ENCODE data around the gene BPTF.
A peak's percentile ranks its signal among the peaks of the same experiment; 100 is the strongest.
"Not testable (repeated sequence)": the region's sequence is repeated elsewhere in the genome, so short reads cannot be mapped to it uniquely, and the experiment has no call there.

Gene BPTF, protein sequence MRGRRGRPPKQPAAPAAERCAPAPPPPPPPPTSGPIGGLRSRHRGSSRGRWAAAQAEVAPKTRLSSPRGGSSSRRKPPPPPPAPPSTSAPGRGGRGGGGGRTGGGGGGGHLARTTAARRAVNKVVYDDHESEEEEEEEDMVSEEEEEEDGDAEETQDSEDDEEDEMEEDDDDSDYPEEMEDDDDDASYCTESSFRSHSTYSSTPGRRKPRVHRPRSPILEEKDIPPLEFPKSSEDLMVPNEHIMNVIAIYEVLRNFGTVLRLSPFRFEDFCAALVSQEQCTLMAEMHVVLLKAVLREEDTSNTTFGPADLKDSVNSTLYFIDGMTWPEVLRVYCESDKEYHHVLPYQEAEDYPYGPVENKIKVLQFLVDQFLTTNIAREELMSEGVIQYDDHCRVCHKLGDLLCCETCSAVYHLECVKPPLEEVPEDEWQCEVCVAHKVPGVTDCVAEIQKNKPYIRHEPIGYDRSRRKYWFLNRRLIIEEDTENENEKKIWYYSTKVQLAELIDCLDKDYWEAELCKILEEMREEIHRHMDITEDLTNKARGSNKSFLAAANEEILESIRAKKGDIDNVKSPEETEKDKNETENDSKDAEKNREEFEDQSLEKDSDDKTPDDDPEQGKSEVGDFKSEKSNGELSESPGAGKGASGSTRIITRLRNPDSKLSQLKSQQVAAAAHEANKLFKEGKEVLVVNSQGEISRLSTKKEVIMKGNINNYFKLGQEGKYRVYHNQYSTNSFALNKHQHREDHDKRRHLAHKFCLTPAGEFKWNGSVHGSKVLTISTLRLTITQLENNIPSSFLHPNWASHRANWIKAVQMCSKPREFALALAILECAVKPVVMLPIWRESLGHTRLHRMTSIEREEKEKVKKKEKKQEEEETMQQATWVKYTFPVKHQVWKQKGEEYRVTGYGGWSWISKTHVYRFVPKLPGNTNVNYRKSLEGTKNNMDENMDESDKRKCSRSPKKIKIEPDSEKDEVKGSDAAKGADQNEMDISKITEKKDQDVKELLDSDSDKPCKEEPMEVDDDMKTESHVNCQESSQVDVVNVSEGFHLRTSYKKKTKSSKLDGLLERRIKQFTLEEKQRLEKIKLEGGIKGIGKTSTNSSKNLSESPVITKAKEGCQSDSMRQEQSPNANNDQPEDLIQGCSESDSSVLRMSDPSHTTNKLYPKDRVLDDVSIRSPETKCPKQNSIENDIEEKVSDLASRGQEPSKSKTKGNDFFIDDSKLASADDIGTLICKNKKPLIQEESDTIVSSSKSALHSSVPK (N-terminal part only)

DNA sequence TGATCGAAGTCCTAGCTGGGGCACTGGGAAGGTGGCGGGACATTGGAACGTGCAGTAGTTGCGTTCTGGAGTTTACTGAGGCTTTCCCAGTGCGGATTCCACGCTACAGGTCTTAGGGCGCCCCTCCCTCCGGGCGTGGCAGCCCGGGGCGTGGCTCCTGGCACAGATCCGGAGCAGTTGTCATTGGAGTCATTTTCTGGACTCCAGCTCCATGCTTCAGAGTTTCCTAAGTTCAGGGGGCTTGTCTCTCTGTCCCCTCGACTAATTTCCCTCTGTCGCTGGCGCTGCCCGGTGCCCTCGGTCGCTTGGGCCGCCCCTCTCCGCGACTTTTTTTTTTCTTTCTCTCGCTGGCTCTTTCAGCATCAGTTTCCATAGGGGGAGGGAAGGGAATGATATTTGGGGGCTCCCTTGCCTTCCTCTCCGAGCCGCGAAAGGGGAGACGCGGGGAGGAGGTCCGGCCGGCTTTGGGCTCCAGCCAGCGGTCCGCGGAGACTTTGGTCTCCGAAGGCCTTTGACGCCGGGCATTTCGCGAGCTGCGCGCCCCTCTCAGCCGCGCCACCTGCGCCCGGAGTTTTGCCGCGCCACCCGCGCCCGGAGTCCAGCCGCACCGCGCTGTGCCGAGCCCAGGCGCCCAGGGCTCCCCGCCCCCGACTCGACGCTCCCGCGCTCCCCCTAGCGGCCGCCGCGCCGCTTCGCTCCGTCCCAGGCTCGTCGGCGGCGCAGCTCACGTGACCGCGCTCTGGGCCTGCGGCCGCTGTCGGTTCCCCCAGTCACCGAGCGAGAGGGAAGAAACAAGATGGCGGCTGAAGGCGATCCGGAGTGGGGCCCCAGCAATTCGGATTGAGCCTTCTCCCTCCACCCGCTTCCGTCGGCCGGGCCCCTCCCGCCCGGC lies at the start of gene BPTF:
Gene BPTF, plus strand, starts transcription at position 769 of the 892 bp plus-strand sequence. CDS start 222 bp downstream, outside the sequence.
- peak; percentile 87 to 96 for DNase-seq

GRCh38 chr17:67779098-67779672 lies 46.1 kb upstream of the BPTF start:
- peak in 1 of 2 donors; percentile 62 for DNase-seq

GRCh38 chr17:67784364-67785121 lies 40.8 kb upstream of the BPTF start:
- no peak for DNase-seq

GRCh38 chr17:67785122-67785477 lies 40.2 kb upstream of the BPTF start:
- DNase-seq = no peak

DNA sequence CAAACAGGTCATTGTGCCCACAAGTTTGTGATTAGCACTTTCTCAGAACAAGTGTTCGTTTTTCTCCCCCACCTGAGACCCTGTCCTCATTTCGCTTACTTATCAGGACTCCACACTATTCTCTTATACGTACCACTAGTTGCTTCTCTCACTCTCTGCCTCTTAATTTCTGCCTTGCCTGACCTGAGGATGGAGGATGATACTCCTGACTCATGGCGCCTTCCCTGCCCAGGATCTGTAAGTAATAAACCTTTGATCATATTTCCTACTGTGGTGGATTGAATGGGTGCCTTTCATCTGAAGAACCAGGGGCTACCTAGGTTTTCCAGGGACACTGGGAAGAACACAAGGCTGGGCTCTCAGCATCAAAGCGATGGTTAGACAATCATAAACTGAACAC lies 39.8 kb upstream of the BPTF start:
- DNase-seq = no peak

GRCh38 chr17:67800495-67800928 lies 24.8 kb upstream of the BPTF start:
- peak; percentile 60 to 79 for DNase-seq

DNA sequence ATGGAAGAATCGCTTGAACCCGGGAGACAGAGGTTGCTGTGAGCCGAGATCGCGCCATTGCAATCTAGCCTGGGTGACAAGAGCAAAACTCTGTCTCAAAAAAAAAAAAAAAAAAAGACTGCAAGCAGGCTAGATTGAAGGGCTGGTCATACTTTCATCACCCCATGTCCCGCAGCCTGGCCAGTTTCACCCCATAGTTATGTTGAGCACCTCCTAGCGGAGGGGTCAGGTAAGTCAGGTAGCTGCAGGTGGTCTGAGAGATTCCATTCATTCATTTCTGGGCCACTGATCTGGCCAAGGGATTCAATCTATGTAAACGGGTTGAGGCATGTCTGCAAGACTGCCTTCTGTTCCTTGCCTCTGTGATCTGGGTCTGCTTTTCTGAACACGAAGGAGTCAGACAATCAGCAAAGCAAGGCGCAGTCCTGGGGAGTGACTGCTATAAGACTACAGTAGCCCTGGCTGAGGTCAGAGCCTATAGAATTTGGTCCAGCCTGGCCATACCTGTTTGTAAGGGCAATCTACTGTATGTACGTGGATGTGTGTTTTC lies 23.6 kb upstream of the BPTF start:
- no peak for DNase-seq

- DNase-seq = no peak
Observed at GRCh38 chr17:67810464-67810863, 14.8 kb upstream of the BPTF start.

DNA sequence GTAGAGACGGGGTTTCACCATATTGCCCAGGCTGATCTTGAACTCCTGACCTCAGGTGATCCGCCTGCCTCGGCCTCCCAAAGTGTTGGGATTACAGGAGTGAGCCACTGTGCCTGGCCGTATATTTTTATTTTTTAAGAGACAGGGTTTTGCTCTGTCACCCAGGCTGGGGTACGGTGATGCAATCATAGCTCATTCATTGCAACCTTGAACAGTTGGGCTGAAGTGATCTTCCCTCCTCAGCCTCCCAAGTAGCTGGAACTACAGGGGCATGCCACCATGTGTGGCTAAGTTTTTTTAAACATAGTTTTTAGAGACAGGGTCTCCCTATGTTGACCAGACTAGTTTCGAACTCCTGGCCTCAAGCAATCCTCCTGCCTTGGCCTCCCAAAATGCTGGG lies 12.9 kb upstream of the BPTF start:
- DNase-seq = not testable (repeated sequence)

GRCh38 chr17:67813803-67814180 lies 11.5 kb upstream of the BPTF start:
- no peak for DNase-seq

DNA sequence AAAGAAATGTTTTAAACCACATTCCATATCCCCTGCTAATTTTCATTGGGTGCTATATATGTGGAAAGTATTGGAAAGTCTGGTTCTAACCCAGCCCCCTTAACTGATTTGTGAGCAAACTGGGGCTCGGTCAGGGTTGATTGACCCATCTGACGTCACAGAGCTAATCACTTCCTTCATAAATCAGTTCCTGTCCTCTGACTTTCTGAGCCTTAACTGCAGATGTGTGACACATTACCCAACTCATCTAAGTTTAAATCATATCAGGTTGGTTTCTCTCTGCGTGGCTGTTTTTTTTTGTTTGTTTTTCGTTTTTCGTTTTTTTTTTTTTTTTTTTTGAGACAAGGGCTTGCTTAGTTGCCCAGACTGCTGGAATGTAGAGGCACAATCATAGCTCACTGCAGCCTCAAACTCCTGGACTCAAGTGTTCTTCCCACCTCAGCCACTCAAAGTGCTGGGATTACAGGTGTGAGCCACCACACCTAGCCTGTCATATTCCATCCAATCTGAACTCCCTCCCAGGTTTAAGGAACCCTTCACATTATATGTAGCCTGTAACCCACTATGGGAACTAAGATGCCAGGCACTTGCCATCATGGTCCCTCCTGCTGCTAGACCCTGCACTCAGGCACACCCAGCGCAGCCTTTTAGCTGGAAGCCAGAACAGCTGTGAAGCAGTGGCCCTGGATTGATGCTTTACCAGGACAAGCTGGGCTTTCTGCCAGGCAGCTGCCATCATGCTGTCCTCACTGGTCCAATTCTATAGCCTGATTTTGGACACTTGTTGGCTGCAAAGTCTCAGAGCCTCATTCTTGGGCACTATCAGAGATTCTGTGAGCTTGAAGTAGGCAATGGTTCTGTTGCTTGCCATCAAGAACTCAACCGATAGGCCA lies 6.9 kb upstream of the BPTF start:
- DNase-seq = no peak

DNA sequence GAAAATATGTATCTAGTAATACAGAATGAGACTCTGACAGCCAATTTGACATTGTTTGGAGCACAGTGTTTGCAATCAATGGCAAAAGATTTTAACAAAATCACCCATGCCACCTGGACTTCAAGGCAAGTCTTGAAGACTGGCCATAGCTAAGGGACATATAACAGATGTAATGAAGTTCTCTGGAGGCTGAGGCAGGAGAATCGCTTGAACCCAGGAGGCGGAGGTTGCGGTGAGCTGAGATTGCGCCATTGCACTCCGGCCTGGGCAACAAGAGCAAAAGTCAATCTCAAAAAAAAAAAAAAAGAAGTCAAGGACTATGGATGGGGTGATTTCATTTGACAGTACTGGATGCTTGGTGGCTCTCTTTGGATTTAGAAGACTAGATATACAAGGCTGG lies 5.6 kb upstream of the BPTF start:
- DNase-seq = no peak

DNA sequence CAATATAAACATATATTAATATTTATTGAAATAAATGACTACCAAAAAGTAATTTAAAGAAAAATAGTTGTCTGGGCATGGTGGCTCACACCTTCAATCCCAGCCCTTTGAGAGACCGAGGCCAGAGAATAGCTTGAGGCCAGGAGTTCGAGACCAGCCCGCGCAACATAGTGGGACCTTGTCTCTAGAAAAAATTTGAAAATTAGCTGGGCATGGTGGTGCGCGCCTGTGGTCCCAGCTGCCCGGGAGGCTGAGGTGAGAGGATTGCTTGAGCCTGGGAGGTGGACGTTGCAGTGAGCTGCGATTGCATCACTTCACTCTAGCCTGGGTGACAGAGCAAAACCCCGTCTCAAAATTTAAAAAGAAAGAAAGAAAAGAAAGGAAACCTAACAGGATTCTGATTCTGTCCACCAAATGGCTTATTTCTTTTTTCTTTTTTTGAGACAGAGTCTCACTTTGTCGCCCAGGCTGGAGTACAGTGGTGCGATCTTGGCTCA lies 3.4 kb upstream of the BPTF start:
- no peak for DNase-seq

- peak in 1 of 2 donors; percentile 9 for DNase-seq
Observed at GRCh38 chr17:67825627-67826601, 611 bp downstream of the BPTF start.

GRCh38 chr17:67829331-67829730 lies 4.0 kb downstream of the BPTF start:
- no peak for DNase-seq

- DNase-seq = no peak
Observed at GRCh38 chr17:67830440-67830839, 5.1 kb downstream of the BPTF start.

DNA sequence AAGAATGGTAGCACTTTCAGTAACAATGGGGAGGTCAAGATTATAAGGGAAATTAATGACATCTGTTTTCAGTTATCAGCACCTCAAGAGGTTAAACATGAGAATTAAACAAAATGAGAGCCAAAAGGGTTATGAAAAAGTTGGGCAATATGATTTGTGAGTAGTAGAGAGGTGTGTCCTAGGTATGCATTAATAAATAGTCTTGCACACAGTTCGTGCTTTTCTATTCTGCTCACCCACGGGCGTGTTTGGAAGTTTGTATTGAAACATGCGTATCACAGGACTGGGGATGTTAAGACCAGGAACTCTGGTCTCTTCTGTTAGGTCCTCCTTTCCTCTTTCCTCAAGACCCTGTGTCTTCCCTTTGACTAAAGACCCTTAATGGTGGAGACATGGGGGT lies 6.0 kb downstream of the BPTF start:
- no peak for DNase-seq

DNA sequence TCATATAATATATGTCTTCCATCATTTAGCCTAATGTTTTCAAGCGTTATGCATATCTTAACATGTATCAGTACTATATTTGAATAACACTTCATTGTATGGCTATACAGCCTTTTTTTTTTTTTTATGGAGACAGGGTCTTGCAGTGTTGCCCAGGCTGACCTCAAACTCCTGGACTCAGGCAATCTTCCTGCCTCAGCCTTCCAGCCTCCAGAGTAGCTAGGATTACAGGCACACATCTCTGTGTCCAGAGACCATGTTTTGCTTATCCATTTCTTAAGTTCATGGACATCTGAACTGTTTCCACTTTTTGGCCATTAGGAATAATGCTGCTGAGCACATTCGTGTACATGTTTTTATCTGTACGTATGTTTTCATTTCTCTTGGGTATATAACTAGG lies 7.8 kb downstream of the BPTF start:
- no peak for DNase-seq
